Activated CD4-positive, alpha-beta T cell treated with anti-CD3 and anti-CD28 coated beads for 48 hours (primary cell): ENCODE data around the gene UTS2R.
"Not testable (repeated sequence)": the region's sequence is repeated elsewhere in the genome, so short reads cannot be mapped to it uniquely, and the experiment has no call there.

Experiments
- DNase-seq: peaks from one replicate; pipeline ENCODE4 v3.0.0-alpha.2; 2020

UTS2R gene

GRCh38 chr17:82376042-82376730 lies 4.6 kb downstream of the UTS2R start:
- no peak for DNase-seq

- DNase-seq = not testable (repeated sequence)
Observed at GRCh38 chr17:82377294-82377693, 5.7 kb downstream of the UTS2R start.

- DNase-seq = no peak
Observed at GRCh38 chr17:82377924-82378740, 6.6 kb downstream of the UTS2R start.

GRCh38 chr17:82378741-82379021 lies 7.1 kb downstream of the UTS2R start:
- DNase-seq = no peak

- DNase-seq = no peak
Observed at GRCh38 chr17:82380860-82381702, 9.5 kb downstream of the UTS2R start.

GRCh38 chr17:82381703-82382009 lies 10.1 kb downstream of the UTS2R start:
- DNase-seq = not testable (repeated sequence)

- not testable (repeated sequence) for DNase-seq
Observed at GRCh38 chr17:82382220-82382932, 10.8 kb downstream of the UTS2R start.

- DNase-seq = no peak
Observed at GRCh38 chr17:82382933-82383255, 11.3 kb downstream of the UTS2R start.

- no peak for DNase-seq
Observed at GRCh38 chr17:82383411-82383810, 11.8 kb downstream of the UTS2R start.

- DNase-seq = no peak
Observed at GRCh38 chr17:82384051-82384729, 12.6 kb downstream of the UTS2R start.

GRCh38 chr17:82384730-82385481 lies 13.3 kb downstream of the UTS2R start:
- no peak for DNase-seq

GRCh38 chr17:82385559-82386254 lies 14.1 kb downstream of the UTS2R start:
- DNase-seq = no peak

- no peak for DNase-seq
Observed at GRCh38 chr17:82386255-82386831, 14.8 kb downstream of the UTS2R start.

GRCh38 chr17:82386881-82387704 lies 15.5 kb downstream of the UTS2R start:
- no peak for DNase-seq

- no peak for DNase-seq
Observed at GRCh38 chr17:82387705-82388106, 16.1 kb downstream of the UTS2R start.

- no peak for DNase-seq
Observed at GRCh38 chr17:82388223-82388921, 16.8 kb downstream of the UTS2R start.

GRCh38 chr17:82388922-82389283 lies 17.3 kb downstream of the UTS2R start:
- DNase-seq = no peak

- DNase-seq = no peak
Observed at GRCh38 chr17:82389379-82389778, 17.8 kb downstream of the UTS2R start.
